IMR-90 (cell line): ENCODE measurements around the gene INTS3. TPM values are rescaled to one million over a fixed set of nuclear protein-coding genes. Genes with fewer than 3 reads are reported as not detected.

Experiments used
- ATAC-seq: fragments of 200-7000 bp; cut with Tn5 transposase; 2 replicates; pipeline ENCODE4 v1.9.1; 2020; ENCODE audit warnings: low read depth, mild to moderate bottlenecking, moderate library complexity
- BruUV-seq: library from RNA; stranded (reverse); fragments of 400-500 nt; replicated peaks from 2 replicates; lab custom pipeline; 2021; lab: Mats Ljungman, UMichigan
- CTCF ChIA-PET: fragments of 300-600 bp; formaldehyde crosslinking; extraction: SDS; loops from one replicate; lab custom pipeline; 2021; ENCODE audit warnings: antibody characterized with exemption; lab: Yijun Ruan, JAX
- POLR2A ChIA-PET: fragments of 300-600 bp; sonication (Branson Sonifier 250); formaldehyde crosslinking; loops from one replicate; lab custom pipeline; 2022; ENCODE audit warnings: antibody characterized with exemption; ENCODE audit not compliant: unreplicated experiment; lab: Charles Lee
- DNase-seq: peaks from one replicate; pipeline ENCODE4 v3.0.0; 2013
- H2AFZ ChIP-seq: replicated peaks from 2 replicates; pipeline ENCODE3; 2013; ENCODE audit warnings: low read length, mild to moderate bottlenecking; ENCODE audit not compliant: poor library complexity
- H2AK5ac ChIP-seq: 2 replicates; pipeline ENCODE4 v1.6.1; 2013; ENCODE audit warnings: low read depth, low read length, inconsistent platforms
- H2AK9ac ChIP-seq: replicated peaks from 2 replicates; pipeline ENCODE3; 2013; ENCODE audit warnings: mild to moderate bottlenecking, low read depth, low read length, moderate library complexity; ENCODE audit not compliant: poor library complexity
- H2BK120ac ChIP-seq: 2 replicates; pipeline ENCODE4 v1.6.1; 2013; ENCODE audit warnings: low read depth, low read length, inconsistent platforms
- H2BK15ac ChIP-seq: 3 replicates; pipeline ENCODE4 v1.6.1; 2013; ENCODE audit warnings: low read depth, low read length, inconsistent platforms
- H2BK20ac ChIP-seq: 2 replicates; pipeline ENCODE4 v1.6.1; 2013; ENCODE audit warnings: low read depth, mild to moderate bottlenecking, inconsistent platforms, low read length, moderate library complexity
- H2BK5ac ChIP-seq: 2 replicates; pipeline ENCODE4 v1.6.1; 2013; ENCODE audit warnings: mild to moderate bottlenecking, low read depth, low read length, inconsistent platforms; ENCODE audit not compliant: poor library complexity, severe bottlenecking
- H3K14ac ChIP-seq: replicated peaks from 2 replicates; pipeline ENCODE4 v1.6.1; 2013; ENCODE audit warnings: low read depth, low read length, inconsistent platforms
- H3K18ac ChIP-seq: 2 replicates; pipeline ENCODE4 v1.6.1; 2013; ENCODE audit warnings: low read depth, low read length, control low read depth
- H3K23ac ChIP-seq: 2 replicates; pipeline ENCODE4 v1.6.1; 2013; ENCODE audit warnings: low read depth, low read length, inconsistent platforms
- H3K27ac ChIP-seq: 2 replicates; pipeline ENCODE4 v1.5.1; 2013; ENCODE audit warnings: mild to moderate bottlenecking, control low read depth, low read length; ENCODE audit not compliant: insufficient read depth
- H3K27me3 ChIP-seq: 2 replicates; pipeline ENCODE4 v1.6.1; 2013; ENCODE audit warnings: low read length; ENCODE audit not compliant: control insufficient read depth, insufficient read depth
- H3K36me3 ChIP-seq: 2 replicates; pipeline ENCODE4 v1.6.1; 2013; ENCODE audit warnings: low read length, mixed read lengths; ENCODE audit not compliant: control insufficient read depth, insufficient read depth
- H3K4ac ChIP-seq: 2 replicates; pipeline ENCODE4 v1.6.1; 2013; ENCODE audit warnings: low read depth, low read length, inconsistent platforms
- H3K4me1 ChIP-seq: 2 replicates; pipeline ENCODE4 v1.6.1; 2013; ENCODE audit warnings: low read length, mixed read lengths; ENCODE audit not compliant: control insufficient read depth, insufficient read depth
- H3K4me2 ChIP-seq: 2 replicates; pipeline ENCODE4 v1.6.1; 2013; ENCODE audit warnings: low read depth, mild to moderate bottlenecking, control low read depth, low read length, moderate library complexity
- H3K4me3 ChIP-seq: 2 replicates; pipeline ENCODE4 v1.5.1; 2013; ENCODE audit warnings: low read depth, mild to moderate bottlenecking, control low read depth, low read length, moderate library complexity; ENCODE audit not compliant: insufficient read depth
- H3K56ac ChIP-seq: 2 replicates; pipeline ENCODE4 v1.6.1; 2013; ENCODE audit warnings: low read length, inconsistent platforms; ENCODE audit not compliant: insufficient read depth; ENCODE audit errors: extremely low read depth
- H3K79me1 ChIP-seq, 2 experiments: 2 replicates each; pipeline ENCODE4 v1.6.1; 2013; ENCODE audit warnings: low read length in 2 of 2, inconsistent platforms in 1 of 2, low read depth in 1 of 2
- H3K9ac ChIP-seq: 2 replicates; pipeline ENCODE4 v1.6.1; 2013; ENCODE audit warnings: low read depth, low read length, control low read depth
- H3K9me1 ChIP-seq: 2 replicates; pipeline ENCODE4 v1.6.1; 2013; ENCODE audit warnings: low read length, inconsistent platforms; ENCODE audit not compliant: insufficient read depth
- H3K9me3 ChIP-seq: 2 replicates; pipeline ENCODE4 v1.6.1; 2013; ENCODE audit warnings: low read length; ENCODE audit not compliant: control insufficient read depth, insufficient read depth
- H4K20me1 ChIP-seq: 2 replicates; pipeline ENCODE4 v1.6.1; 2013; ENCODE audit warnings: low read length, inconsistent platforms; ENCODE audit not compliant: insufficient read depth
- H4K5ac ChIP-seq: 2 replicates; pipeline ENCODE4 v1.6.1; 2013; ENCODE audit warnings: mild to moderate bottlenecking, low read depth, low read length, control low read depth
- H4K8ac ChIP-seq, 2 experiments: 2 replicates each; pipeline ENCODE4 v1.6.1; 2013; ENCODE audit warnings: low read depth in 2 of 2, low read length in 2 of 2, control low read depth in 1 of 2, inconsistent platforms in 1 of 2
- H4K91ac ChIP-seq: 2 replicates; pipeline ENCODE4 v1.6.1; 2013; ENCODE audit warnings: low read depth, low read length, inconsistent platforms; ENCODE audit not compliant: insufficient read depth
- CEBPB ChIP-seq: IDR thresholded peaks from 2 replicates; pipeline ENCODE4 v1.6.1; 2012; ENCODE audit warnings: low read depth, low read length, improper control_type of control experiment
- CHD1 ChIP-seq: IDR thresholded peaks from 2 replicates; pipeline ENCODE4 v1.6.1; 2012; ENCODE audit warnings: low read depth, low read length, improper control_type of control experiment
- FOS ChIP-seq: fragments of 150-350 bp; IDR thresholded peaks from 2 replicates; pipeline ENCODE4 v1.6.1; 2016; ENCODE audit warnings: low read depth, low read length
- MAFK ChIP-seq: IDR thresholded peaks from 2 replicates; pipeline ENCODE4 v1.6.1; 2012; ENCODE audit warnings: low read depth, low read length, improper control_type of control experiment
- MAZ ChIP-seq: IDR thresholded peaks from 2 replicates; pipeline ENCODE4 v1.6.1; 2012; ENCODE audit warnings: low read depth, mild to moderate bottlenecking, low read length, improper control_type of control experiment, moderate library complexity, borderline replicate concordance
- MXI1 ChIP-seq: IDR thresholded peaks from 2 replicates; pipeline ENCODE4 v1.6.1; 2012; ENCODE audit warnings: low read depth, mild to moderate bottlenecking, low read length, moderate library complexity, borderline replicate concordance
- POLR2A ChIP-seq: IDR thresholded peaks from 2 replicates; pipeline ENCODE4 v1.6.1; 2012; ENCODE audit warnings: mild to moderate bottlenecking, low read depth, low read length
- RCOR1 ChIP-seq: IDR thresholded peaks from 2 replicates; pipeline ENCODE4 v1.6.1; 2012; ENCODE audit warnings: mild to moderate bottlenecking, low read length, improper control_type of control experiment; ENCODE audit not compliant: insufficient replicate concordance
- RFX5 ChIP-seq: IDR thresholded peaks from 2 replicates; pipeline ENCODE4 v1.8.0; 2012; ENCODE audit warnings: low read depth, mild to moderate bottlenecking, low read length, moderate library complexity
- SMC3 ChIP-seq: fragments of 150-350 bp; IDR thresholded peaks from 2 replicates; pipeline ENCODE4 v1.6.1; 2016; ENCODE audit warnings: low read depth, mild to moderate bottlenecking, antibody characterized with exemption, low read length, moderate library complexity
- WGBS, 2 experiments: methylation state at CpG; one replicate each; pipeline versions ENCODE4 v1.1.5 to v1.1.7; 2013; ENCODE audit warnings: missing lambda C conversion rate in 2 of 2; ENCODE audit not compliant: insufficient read length in 1 of 2; ENCODE audit errors: extremely low coverage in 2 of 2; 5-methylcytosine and 5-hydroxymethylcytosine counted together
- dilution Hi-C: fragments of 300-500 bp; cut with HindIII; formaldehyde crosslinking; loops from one replicate; pipeline ENCODE4 v1.14.3; 2018; ENCODE audit warnings: low sequenced_read_pairs; ENCODE audit not compliant: unreplicated experiment
- in situ Hi-C: fragments of 300-500 bp; cut with MboI; formaldehyde crosslinking; loops from 3 replicates; pipeline ENCODE4 v1.14.3; 2019; ENCODE audit warnings: low sequenced_read_pairs, inconsistent platforms, mixed read lengths
- intact Hi-C: fragments of 100-400 bp; cut with micrococcal nuclease; formaldehyde crosslinking; loops from 2 replicates; pipeline ENCODE4 v1.10.0; 2022
- polyA plus RNA-seq, 3 experiments: library from polyadenylated mRNA; depleted of rRNA; stranded (reverse); fragments of >200 nt; gene quantifications; 2 replicates each; pipeline ENCODE4 v1.2.3, GENCODE V29; 2012; ENCODE audit warnings: low replicate concordance in 1 of 3
- total RNA-seq: library from RNA; depleted of rRNA; stranded (reverse); fragments of >200 nt; gene quantifications from 2 replicates; pipeline ENCODE4 v1.2.3, GENCODE V29; 2012
- TF ChIP-seq, protein P1 (sequence below): fragments of 150-350 bp; IDR thresholded peaks from 2 replicates; pipeline ENCODE4 v1.6.1; 2017; ENCODE audit warnings: mild to moderate bottlenecking, antibody characterized with exemption, low read length, low read depth
- TF ChIP-seq, protein P2 (sequence below): conservative IDR thresholded peaks from 2 replicates; pipeline ENCODE4 v1.5.1; 2012; ENCODE audit warnings: mild to moderate bottlenecking, low read depth, low read length, improper control_type of control experiment

The INTS3 gene
- total and polyA plus RNA-seq, 2 of the 4 experiments (the other 2 are of a cell fraction), result 33.5 to 59.4 TPM

DNA sequence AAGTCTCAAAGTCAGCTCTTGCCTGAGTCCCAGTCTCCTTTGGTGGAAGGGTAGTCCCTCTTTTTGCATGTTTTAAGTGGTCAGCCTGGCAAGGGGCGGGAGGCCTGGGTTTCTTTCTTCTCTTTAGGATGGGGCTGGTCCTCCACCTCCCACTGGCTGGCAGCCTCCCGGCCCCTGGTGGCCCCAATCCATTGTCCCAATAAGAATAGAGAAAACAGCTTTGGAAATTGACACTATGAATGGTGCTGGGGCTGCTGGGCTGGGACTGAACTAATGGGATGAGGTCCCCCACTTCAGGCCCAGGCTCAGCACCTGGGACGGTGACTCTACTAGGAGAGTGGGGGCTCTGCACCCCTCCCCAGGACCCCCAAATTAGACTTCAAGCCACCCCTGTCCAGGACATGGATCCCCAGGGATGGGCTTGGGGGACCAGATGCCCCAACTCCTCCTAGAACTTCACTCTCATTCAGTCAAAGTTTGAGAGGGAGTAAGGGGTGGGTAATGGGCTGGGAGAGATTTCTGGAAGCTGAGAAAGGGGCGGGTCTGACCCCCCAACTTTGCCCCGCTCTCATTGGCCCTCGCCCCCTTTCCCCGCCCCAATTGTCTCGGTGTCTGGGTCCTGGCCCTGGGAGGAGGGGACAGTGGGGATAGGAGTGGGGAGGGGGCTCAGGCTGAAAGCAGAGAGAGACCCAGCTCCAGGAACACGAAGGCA is 65.6 kb downstream of the INTS3 start:
- Histone ChIP-seq H3K56ac (no peak overlapping the region), H3K9ac (no peak overlapping the region), H4K91ac (no peak overlapping the region), H3K4me1 (peaks cover 11% of the 10 kb centered on the region), H3K27ac (no peak overlapping the region), H3K23ac (no peak overlapping the region), H2BK15ac (no peak overlapping the region), H3K4me3 (no peak overlapping the region), H3K36me3 (no peaks in the 10 kb centered on the region), H3K27me3 (no peaks in the 10 kb centered on the region), H3K9me1 (peaks cover 10% of the 10 kb centered on the region), H3K79me1 (0 out of 4 replicates have a peak, but pooled peaks cover 0 to 3% of the 10 kb centered on the region in 2 experiments), H2AFZ (no peak overlapping the region), H3K14ac (no peak overlapping the region), H3K4me2 (no peak overlapping the region), H2AK9ac (no peak overlapping the region), H3K4ac (peak overlapping the region; percentile 43; the same call in 1 of the 2 replicates), H2BK20ac (no peak overlapping the region), H2AK5ac (no peak overlapping the region), H4K8ac (no peak overlapping the region), H3K9me3 (no peaks in the 10 kb centered on the region), H3K18ac (no peak overlapping the region), H2BK5ac (no peak overlapping the region), H4K5ac (no peak overlapping the region), H2BK120ac (no peak overlapping the region; the same call in 1 of the 2 replicates), H4K20me1 (no peaks in the 10 kb centered on the region)
- dilution Hi-C loops (no loop called here), in situ Hi-C loops (no loop called here), intact Hi-C loops (loop anchor here (10.0 kb wide), 1 partner anchor 131 kb away; the partner anchor contains the start of gene GATAD2B)
- DNase-seq, result no peak
- TF ChIP-seq SMC3, result no peak
- no peak for TF ChIP-seq CEBPB
- TF ChIP-seq RCOR1, result no peak
- TF ChIP-seq, protein P1, sequence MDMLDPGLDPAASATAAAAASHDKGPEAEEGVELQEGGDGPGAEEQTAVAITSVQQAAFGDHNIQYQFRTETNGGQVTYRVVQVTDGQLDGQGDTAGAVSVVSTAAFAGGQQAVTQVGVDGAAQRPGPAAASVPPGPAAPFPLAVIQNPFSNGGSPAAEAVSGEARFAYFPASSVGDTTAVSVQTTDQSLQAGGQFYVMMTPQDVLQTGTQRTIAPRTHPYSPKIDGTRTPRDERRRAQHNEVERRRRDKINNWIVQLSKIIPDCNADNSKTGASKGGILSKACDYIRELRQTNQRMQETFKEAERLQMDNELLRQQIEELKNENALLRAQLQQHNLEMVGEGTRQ, result no peak
- TF ChIP-seq POLR2A, result no peak
- no peak for TF ChIP-seq MXI1
- TF ChIP-seq CHD1, result no peak
- no peak for TF ChIP-seq RFX5
- TF ChIP-seq FOS, result no peak
- TF ChIP-seq MAZ, result no peak
- TF ChIP-seq, protein P2, sequence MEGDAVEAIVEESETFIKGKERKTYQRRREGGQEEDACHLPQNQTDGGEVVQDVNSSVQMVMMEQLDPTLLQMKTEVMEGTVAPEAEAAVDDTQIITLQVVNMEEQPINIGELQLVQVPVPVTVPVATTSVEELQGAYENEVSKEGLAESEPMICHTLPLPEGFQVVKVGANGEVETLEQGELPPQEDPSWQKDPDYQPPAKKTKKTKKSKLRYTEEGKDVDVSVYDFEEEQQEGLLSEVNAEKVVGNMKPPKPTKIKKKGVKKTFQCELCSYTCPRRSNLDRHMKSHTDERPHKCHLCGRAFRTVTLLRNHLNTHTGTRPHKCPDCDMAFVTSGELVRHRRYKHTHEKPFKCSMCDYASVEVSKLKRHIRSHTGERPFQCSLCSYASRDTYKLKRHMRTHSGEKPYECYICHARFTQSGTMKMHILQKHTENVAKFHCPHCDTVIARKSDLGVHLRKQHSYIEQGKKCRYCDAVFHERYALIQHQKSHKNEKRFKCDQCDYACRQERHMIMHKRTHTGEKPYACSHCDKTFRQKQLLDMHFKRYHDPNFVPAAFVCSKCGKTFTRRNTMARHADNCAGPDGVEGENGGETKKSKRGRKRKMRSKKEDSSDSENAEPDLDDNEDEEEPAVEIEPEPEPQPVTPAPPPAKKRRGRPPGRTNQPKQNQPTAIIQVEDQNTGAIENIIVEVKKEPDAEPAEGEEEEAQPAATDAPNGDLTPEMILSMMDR, result no peak
- TF ChIP-seq MAFK, result no peak
- WGBS, 2 experiments, result no CpG with 5 or more reads among the region's 9 CpGs
- ChIA-PET POLR2A (interaction anchor here (0.6 kb wide), 1 partner anchor 120 kb away, joined by 6 read pairs; no protein-coding TSS in a partner anchor), CTCF (no interaction called here)
- no TSS peak for BruUV-seq
- no peak for ATAC-seq
